Measurements from ENCODE around the gene LPP.

The LPP gene

DNA sequence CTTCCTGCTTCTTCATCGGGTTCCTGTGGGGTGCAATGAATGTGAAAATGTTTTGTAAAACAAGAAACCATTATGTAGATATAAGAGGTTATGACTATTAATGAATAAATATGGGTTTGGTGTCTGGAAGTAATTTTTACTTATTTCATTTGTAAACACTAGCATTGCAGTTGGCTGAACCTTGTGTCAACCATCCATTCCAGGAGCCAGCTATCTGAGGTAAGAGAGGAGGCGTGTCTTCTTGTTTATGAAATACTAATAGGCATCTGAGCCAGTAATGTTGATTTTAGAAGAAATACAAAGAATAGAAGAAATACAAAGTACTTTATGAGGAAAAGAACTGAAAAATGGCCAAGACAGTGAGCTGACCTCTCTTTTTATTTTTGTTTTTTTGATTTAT lies 187.5 kb downstream of the LPP start:
- DNase-seq = no peak

DNA sequence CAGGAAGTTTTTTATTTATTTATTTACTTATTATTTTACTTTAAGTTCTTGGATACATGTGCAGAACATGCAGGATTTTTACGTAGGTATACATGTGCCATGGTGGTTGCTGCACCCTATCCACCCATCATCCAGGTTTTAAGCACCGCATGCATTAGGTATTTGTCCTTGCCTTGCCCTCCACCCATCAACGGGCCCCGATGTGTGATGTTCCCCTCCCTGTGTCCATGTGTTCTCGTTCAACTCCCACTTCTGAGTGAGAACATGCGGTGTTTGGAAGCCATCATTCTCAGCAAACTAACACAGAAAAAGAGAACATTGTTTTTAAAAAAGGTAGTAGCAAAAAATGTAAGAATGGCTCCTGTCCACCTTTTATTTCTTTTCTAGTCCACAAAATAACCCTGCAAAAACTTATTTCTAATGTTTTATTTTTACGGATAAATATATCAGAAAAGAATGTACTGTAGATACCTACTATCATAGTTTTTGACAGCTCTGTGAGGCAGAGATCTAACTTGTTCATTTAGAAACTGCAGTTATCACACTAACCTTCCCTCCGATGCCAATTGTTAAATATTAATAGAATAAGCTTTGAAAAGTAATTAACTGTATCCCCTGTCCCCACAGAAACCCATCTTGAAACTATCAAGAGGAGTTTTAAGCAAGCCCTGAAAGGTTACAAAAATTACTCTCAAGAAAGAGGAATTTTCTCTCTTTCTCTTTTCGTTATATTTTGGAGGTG lies 189.2 kb downstream of the LPP start:
- DNase-seq = no peak

DNA sequence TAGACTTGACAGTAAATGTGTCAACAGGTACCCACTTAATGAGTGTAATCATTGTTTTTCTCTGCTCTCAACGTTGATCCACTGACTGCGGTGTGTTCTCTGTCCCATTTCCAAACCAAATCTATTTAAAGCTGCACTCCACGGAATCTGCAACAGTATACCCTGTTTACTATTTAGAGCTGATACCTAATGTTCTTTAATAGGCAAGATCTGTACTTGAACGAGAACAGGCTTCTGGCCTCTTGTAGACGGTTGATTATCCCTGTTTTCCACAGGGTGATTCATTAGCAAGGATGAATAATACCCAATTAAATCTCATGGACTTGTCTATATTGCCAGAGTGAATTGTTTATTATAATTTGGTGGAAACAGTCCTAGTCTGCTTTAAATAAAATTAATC lies 189.9 kb downstream of the LPP start:
- no peak for DNase-seq

DNA sequence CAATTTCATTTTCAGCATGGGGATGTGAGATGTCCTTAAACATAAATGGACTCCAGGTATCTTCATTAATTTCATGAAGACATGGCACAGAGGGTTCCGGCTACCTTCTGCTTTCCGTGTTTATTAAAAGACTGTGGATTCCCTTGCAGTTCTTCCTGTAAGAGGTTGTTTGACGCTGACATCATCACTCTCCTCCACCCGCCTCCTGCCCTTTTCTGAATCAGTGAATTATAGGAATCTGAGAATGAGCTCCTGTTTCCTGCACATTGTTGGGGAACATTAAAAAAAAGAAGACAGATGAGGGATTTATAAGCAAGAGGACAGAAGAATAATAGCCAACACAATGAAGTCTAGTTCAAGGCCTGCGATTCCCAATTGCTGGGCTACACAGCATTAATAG lies 191.3 kb downstream of the LPP start:
- no peak for DNase-seq

DNA sequence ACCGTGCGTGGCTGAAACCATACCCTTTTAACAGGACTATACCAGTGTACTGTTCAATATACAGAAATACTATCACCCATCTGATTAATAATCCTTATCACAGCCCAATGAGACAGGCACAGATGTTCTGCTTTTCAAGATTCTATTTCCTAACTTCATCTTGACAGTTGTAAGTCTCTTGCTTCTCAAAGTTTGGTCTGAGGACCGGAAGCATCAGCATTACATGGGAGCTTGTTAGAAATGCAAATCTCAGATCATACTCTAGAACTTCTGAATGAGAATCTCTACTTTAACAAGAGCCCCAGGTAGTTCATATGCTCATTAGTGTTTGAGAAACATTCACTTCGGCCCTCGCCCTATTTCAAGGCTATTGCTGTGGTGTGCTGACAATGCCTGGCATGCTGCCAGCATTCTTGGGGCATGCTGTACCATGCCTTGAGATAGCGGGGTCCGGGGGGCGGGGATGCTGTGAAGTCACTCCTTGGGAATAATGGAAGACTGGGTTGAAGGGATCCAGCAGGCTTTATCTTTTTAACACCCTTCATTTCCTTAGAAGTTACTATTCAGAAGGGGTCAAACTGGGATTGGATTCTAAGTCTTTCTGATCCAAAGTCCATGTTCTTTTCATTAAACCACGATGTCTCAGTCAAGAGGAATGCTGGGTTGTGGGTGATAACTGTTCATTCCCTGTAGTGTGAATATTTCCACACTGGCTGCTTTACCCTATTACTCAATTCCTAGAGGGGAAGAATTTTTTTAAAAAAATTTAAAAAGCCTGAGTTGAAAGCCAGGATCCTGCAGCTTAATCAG lies 194.7 kb downstream of the LPP start:
- no peak for DNase-seq

DNA sequence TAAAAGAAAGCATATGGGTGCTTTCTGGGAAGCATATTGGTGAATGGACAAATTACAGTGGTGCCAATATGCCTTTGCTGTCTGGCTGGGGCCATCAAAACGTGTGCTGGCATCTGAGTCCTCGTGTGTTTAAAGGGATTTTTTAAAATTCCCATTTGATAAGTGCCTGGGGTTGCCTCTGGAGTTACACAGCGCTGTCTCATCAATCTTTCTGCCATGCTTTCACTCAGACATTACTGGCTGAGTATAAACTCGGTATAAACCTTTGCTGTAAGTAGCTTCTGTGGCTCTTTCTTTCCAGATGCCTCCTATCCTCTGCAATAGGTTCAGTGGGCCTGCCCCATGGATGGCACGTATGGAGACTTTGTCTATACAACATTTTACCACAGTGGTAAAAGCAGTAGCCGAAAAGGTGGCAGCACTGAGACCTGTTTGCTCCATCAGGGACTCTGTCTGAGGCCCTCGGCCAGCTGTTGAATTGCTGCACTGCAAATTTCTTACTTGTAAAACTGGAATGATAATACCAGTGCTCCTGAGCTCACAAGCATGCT lies 195.5 kb downstream of the LPP start:
- no peak for DNase-seq

DNA sequence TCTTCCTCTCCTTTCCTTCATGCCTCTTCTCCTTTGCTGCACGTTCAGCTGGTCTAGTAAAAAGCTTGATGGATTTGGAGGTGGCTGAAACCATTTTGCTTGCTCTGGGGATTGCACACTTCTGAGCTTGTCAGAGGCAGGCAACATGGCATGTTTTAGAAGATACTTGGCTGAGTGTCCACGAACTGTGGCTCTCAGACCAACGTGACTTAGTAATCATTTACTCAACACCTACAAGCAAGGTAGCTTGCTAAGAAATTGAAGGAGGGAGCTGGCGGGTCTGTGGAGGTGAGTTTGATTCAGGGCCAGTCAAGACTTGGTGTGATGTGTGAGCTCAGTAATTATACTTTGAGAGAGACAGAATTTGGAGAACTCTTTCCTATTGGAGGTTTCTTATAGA lies 196.0 kb downstream of the LPP start:
- no peak for DNase-seq

DNA sequence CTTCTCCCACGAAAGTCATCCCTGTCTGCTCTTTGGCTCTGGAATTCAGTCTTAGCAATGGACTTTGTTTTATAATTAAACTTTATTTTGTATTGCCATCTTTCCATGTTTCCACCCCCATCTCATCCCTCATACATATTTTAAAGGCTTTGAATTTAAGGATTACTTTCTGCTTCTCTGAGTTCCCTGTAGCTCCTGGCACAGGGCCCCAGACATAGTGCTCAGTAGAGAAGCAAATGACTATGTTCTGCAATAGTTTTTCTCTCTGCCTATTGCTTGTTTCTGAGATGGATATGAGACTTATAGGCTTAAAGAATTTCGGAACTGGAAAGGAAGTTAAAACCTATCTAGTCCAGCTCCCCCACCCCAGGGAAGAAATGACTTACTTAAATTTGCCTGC lies 197.0 kb downstream of the LPP start:
- no peak for DNase-seq

DNA sequence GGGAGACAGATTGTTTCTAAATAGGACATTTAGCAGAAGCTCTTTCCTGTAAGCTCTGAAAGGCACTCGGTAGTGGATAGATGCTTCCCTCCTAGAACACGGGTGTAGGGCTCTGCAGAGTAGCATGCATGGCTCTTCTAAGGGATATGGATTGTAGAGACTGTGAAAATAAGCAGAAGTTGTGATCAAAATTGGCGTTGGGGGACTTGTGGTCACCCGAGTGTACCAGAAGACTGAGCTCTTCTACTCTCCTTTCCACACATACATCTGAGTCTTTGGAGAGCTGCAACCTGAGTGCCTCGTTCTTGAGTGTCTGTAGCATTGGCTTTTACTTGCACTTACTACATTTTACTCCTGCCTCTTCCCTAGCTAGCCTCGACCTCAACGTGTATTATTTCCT lies 197.7 kb downstream of the LPP start:
- no peak for DNase-seq

DNA sequence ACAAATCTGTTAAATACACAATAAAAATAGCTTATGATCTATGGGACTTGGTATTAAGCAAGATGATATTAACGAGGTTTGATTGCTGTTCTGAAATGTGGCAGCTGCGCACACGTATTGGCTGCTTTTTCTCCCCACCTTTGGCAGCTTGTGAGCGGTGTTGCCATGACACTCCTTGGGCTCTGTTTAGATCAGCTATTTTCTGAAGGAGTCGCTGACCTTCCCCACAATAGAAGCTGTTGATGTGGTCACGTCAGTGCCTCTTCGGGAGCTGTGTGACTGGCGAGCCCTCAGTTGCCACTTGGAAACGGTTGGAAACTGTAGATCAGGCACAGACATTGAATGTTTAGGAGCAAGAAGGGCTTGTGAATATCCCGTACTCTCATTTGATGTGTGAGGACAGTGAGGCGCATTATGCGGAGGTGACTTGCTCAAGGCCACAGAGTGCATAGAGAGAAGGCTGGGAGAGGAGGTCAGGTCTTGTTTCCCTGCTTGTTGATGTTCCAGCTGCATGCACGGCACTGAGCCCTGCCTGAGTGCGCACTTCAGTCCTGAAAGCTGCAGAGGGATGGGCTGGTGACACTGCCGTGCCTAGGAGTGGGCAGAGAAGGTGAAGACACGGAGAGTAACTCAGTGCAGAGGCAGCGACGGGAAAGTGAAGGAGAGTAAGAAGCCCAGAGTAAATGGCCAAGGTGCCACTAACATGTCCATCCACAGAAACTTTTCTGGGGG lies 198.4 kb downstream of the LPP start:
- no peak for DNase-seq

DNA sequence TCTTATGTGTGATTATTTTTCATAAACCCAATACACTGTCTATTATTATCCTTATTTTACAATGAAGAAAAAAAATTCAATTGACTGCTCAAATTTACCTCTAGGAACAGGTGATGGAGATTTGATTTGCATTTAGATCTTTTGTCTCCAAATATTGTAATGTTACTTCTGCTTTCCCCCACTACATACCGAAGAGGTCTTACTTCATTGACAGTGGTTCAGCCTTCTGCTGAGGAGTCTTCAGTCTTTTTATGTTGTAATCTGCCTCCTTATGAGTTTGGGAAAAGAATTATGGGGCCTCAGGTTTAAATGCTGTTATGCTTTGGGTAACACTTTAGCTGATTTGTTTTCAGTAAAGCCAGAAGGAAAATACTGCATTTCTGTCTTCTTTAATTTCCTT lies 199.5 kb downstream of the LPP start:
- DNase-seq = no peak

DNA sequence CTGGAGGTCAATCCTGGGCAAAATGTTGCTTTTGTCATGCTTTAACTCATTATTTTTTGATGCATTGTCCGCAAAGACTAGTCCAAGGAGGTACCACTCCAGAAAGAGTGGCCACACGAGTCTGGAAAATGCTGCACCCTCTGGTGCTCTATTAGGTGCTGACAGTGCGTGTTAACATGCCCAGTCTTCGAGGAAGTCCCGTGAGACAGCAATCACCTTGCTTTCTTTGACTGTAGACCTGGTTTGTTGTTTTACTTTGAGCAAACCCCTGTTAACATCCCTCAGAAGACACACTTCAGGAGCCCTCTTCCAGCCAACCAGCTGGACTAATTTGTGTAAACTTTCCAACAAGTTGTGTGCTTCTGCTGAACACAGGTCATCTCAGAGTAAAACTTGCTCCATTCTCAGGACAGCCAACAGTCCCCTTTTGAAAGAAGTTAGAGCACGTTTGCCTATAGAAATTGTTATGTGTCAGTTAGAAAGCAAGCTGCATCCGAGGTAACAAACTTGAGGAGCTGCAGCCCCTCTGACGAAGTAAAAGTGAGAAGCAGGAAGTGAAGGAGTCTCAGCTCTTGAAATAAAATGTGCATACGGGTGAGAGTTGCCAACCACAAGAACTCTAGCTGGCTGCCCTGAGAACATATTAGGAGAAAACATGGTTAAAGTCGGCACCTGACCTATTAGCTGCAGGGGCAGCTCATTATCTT lies 205.0 kb downstream of the LPP start:
- no peak for DNase-seq

DNA sequence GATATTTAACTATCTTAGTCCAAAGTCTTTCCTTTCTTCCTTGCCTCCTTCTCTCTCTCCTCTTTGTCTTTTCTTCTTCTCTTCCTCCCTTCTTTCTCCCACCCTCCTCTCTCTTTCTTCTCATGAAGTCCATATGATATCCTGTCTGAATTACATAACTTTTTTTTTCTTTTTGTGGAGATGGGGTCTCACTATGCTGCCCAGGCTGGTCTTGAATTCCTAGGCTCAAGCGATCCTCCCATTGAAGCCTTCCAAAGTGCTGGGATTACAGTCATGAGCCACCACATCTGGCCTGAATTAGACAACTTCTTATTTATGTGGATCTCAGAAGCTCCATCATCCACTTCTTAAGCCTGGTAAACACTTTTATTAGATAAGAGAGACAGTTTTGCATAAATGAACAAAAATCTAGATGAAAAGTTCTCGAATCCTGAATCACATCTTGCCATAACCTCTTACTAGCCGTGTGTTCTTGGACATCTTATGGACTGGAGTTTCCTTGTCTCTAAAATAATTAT lies 206.5 kb downstream of the LPP start:
- DNase-seq = no peak

DNA sequence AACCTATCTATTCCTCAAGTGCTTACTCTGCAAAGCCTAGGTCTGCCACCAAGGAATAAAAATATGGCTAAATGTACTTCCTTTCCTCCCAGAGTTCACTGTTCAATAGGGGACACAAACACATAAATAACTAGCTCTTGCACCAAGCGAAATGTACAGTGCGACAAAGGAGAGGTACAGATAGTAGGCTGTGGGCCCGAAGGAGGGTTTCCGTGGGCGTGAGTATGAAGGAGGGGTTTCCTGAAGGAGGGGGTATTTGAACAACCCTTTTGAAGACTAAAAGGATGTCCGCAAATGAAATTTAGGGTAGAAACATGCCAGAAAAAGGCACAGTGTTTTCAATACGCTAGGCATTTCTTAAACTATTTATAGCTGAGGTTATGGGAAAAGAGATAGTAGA lies 207.9 kb downstream of the LPP start:
- DNase-seq = no peak

DNA sequence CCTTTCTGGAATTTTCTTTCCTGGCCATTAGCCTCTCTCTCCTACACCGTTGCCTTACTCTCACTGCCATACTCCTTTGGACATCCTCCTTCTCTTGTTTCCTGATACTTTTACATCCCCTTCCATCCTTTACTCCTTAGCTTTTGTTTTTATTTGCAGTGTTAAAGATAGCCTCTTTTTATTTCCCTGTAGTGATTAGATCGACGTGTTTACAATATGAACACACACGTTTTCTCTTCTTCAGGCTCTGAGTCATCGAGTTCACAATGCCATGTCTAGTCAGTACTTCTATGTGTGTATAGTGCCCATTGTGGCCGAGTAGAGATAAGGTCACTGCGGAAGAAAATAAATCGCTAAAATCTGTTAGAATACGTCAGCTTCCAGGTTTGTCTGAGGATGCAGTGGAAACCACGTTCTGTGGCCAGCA lies 208.5 kb downstream of the LPP start:
- DNase-seq = no peak

DNA sequence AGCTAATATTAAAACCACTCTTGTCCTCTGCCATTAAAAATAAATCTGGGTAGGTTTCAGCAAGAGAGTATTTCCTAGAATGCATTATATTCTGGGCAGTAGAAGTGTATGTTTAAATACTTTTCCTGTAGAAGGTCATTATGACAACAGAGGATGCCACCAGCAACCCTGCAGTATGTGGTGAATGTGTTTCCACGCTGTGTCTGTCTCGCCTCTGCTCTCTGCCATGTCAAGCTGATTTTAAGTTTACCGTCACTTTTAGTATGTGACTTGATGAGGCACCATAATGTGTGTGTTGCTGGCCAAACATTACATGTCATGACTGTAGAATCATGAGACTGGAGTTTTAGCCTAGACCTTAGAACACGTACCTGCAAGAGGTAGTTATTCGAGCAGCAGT lies 211.2 kb downstream of the LPP start:
- no peak for DNase-seq

DNA sequence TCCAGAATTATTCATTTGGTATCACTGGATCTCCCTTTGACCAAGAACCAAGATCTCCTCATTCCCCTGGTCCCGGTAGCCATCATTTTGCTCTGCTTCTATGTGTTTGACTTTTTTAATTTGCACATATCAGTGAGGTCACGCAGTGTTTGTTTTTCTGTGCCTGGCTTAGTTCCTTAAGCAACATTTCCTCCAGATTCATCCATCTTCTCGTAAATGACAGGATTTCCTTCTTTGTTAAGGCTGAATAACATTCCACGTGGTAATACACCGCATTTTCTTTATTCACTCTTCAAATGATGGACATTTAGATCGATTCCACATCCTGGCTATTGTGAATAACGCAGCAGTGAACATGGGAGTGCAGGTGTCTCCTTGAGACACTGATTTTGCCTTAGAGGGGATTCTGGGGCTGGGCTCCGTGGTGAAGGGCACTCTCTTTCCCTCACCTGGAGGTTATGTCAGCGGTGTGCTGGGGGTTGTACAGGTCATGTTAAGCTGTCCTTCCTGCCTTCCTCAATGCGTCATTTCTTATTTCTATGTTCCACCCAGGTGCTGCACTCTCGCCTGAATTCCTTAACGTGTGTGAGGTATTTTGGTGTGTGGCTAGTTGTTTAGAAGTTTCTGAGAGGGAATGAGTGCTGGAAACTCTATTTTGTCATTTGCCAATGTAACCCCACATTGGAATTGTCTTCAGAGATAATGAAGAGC lies 212.2 kb downstream of the LPP start:
- no peak for DNase-seq

DNA sequence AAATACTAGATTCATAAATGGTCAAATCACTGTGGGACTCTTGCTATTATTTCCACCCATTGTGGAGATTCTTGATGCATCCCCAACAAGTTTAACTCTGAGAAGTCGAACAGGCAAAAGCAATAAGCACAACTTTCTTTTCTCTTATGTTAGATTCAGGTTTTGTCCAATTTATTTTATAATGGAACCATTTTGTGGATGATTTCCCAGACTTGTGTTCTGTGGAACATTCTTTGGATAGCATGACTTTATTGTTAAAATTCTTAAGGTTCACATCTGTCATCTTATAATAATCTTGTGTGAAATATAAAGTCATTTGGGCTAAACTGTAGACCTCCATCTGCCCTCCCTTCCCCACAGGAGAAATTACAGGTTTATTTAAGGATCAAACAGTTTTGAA lies 213.7 kb downstream of the LPP start:
- no peak for DNase-seq

DNA sequence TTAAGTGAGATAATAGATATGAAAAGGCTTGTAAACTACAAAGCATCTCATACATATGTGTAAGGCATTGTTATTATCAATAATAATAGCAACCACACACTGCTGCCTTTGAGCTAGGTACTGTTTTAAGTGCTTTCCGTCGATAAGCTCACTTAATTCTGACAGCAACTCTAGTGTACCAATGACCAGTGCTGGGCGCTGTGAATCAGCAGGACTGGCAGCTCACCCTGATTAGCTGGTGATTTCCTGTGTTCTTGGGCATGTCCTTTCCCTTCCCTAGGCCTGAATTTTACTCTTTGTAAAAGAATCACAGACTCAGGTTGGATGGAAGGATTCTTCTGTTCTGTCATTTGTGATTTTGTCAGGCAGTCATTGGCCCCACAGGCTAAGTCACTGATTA lies 215.6 kb downstream of the LPP start:
- no peak for DNase-seq

DNA sequence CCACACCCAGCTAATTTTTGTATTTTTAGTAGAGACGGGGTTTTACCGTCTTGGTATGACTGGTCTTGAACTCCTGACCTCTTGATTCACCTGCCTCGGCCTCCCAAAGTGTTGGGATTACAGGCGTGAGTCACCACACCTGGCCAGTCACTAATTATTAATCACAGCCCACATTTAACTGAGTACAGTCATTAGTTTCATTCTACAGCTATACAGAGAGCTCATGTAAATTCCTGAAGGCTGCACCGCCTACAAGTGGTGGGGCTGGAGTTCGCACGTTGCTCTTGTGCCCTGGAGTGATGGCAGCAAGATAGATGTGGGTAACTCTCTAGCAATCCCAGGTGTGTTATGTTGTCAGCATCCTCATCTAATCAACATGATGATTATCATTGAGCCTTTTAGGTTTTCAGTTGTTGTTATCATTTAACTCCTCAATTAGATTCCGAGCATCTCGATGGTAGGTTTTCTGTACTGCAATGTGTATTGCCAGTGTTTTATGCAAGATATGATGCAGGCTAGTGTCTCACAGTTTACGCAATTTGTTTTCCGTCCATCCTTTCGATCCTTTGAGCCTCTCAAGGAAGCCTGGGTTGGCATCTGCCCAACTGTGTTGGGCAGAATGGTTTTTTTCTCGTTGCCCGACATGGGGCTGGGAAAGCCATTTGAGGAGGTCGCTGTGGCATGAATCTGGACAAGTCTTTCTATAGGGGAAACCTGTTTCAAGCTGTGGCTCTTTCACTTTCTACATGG lies 216.3 kb downstream of the LPP start:
- DNase-seq = no peak

DNA sequence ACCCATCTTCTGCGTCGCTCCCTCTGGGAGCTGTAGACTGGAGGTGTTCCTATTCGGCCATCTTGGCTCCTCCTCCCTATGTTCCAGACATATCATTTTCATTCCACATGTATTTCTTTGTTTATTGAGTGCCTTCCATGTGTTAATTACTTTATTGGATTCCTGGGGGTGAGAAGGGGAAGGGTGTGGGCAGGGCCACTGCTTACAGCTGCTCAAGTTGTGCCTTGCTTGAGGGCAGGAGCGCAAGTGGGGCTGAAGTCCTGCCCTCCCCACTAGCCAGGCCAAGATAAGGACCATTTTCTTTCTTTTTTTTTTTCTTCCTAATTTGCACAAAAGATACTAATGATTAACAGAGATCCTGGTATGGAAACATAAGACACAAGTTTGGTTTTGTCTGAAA lies 224.8 kb downstream of the LPP start:
- no peak for DNase-seq

Data from NCI-H748 treated with DMSO at 0.1 percent for 48 hours (cell line).